GM12872 (cell line): ENCODE results near the gene IARS2.

Experiments used
- CTCF ChIP-seq: IDR thresholded peaks from 3 replicates; pipeline ENCODE4 v1.5.1; 2011; ENCODE audit warnings: low read depth, mild to moderate bottlenecking, low read length, moderate library complexity; ENCODE audit not compliant: insufficient read depth

Gene IARS2

GRCh38 chr1:220182656-220183055 lies 88.7 kb downstream of the IARS2 start:
- TF ChIP-seq CTCF: no peak

- no peak for TF ChIP-seq CTCF
These were observed 90.6 kb downstream of the IARS2 start for GRCh38 chr1:220184506-220184905.

DNA sequence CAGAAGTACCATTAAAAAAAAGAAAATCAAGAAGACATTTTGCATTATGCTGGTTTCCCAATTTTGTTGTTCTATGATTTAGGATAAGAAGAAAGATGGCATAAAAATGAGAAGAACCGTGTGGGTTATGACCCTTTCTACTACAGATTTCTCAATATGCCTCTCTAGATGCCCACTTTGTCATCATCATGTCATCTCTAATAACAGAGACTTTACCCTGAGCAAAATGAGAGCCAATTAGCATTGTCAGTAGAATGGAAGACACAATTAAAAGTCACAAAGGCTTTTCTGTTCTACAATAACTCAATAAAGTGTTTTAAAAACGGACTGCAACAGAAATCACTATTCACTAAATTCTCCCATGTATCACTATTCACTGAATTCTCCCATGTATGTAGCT lies 92.8 kb downstream of the IARS2 start:
- TF ChIP-seq CTCF: no peak

DNA sequence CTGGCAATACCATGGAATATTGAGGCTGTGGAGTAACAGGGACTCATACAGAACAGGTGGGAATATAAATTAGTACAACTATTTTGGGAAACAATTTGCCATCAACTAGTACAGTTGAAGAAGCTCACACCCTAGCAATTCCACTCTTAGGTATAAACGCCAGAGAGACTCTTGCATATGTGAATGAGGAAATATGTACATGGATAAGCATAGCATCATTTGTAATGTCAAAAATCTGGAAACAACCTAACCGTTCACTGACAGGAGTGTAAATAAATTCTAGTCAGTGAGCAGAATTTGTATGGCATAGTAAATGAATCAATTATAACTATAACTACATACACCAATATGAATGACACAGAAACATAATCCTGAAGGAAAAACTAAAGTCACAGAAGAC lies 94.6 kb downstream of the IARS2 start:
- TF ChIP-seq CTCF: no peak

DNA sequence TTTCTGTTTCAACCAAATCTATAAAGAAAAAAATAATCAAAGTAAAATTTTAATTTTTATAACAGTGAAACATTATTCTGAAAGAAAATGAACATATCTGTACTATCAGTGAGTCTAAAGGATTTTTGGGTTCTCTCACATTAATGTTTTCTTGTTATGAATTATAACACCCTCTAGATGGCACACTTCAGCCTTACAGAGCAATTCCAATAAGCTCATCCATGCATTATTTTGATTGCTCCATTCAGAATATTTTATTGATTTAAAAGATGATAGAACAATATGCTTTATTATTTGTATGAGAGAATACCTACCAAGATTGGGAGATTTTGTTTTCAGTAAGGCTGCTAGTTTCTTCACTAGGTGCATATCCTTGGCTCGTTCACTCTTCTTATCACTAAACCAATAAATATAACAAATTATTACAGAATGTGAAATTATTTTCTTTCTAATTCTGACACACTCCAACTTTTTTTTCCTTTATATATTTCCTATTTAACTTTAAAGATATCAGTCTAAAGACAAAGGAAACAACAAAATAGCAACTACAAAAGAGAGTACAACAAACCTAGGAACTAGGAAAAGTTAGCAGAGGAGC lies 95.9 kb downstream of the IARS2 start:
- TF ChIP-seq CTCF: peak; percentile 35; the same call in 2 of the 3 replicates

DNA sequence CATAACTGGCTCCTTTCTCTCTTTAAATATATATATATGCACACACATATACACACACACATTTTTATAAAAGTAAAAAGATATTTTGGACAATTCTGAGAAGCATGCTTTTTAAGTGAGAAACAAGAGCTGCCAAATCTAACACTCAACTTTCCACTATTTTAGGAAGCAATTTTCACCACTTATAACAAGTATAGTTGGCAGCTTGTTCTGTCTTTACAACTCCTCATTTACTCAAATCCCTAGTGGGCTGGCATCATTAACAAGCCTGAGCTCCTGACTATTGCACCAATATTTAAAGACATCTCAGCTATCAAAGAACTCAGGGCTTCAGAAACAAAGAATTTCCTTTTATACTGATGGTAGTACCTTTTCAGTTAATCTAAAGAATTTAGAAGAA lies 101.8 kb downstream of the IARS2 start:
- no peak for TF ChIP-seq CTCF
